Posterior vena cava (tissue), 2 donors: ENCODE data around the gene SPATA33. TPM values are rescaled to one million over a fixed set of nuclear protein-coding genes. Genes with fewer than 3 reads are reported as not detected.
A peak's percentile ranks its signal among the peaks of the same experiment; 100 is the strongest.
"Not testable (repeated sequence)": the region's sequence is repeated elsewhere in the genome, so short reads cannot be mapped to it uniquely, and the experiment has no call there.

ENCODE experiments used
- DNase-seq: peaks from one replicate; pipeline ENCODE4 v3.0.0-alpha.2; 2020; ENCODE audit warnings: low spot score
- intact Hi-C, 2 donors: fragments of 100-400 bp; cut with DNase I; formaldehyde crosslinking; loops; one replicate each; pipeline versions ENCODE4 v1.14.1 to v1.14.2; 2022 to 2023
- total RNA-seq, 2 donors: library from RNA; stranded (reverse); fragmentation: NEBNext Ultra II Directional; extraction: Animal tissue kit (Norgen Biotek cat#: 25700); gene quantifications; one replicate each; pipeline ENCODE4 v1.2.1, GENCODE V29; 2021
- donor health status: DM: yes; HTN: yes; CAD: no.
- donor health status: DM: yes; HTN: yes; CAD: no.

Gene SPATA33
- total RNA-seq, 2 donors from 2014 or later, result 5.0 to 5.8 TPM

DNA sequence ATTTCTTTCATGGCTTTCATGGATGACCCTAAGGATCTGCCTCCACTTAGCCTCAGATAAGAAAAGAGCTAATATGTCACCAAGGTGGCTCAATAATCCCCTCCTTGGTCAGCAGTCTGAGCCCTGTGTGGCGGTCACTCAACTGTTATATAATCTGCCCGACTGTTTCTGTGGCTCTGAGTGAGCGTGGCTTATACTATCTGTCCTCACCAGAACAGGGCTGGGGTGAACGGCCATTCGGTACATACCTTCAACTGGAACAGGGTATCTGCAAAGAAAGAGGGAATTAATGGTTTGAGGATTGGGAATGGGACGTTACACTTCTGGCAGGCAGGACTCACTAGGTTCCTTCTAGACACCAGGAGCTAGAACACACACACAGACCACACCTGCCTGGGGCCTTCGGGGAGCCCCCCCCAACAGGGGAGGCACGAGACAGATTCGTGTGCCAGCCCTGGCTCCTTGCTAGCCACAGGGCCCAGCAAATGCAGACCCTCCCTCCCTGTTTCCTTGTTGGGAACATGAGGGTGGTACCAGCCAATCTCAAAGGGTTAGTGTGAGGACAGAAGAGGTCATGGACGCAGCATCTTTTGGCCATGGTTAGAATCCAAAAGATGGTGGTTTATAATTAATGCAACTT, 3.9 kb upstream of the SPATA33 start:
- no peak for DNase-seq
- intact Hi-C loops, result no loop called here

DNA sequence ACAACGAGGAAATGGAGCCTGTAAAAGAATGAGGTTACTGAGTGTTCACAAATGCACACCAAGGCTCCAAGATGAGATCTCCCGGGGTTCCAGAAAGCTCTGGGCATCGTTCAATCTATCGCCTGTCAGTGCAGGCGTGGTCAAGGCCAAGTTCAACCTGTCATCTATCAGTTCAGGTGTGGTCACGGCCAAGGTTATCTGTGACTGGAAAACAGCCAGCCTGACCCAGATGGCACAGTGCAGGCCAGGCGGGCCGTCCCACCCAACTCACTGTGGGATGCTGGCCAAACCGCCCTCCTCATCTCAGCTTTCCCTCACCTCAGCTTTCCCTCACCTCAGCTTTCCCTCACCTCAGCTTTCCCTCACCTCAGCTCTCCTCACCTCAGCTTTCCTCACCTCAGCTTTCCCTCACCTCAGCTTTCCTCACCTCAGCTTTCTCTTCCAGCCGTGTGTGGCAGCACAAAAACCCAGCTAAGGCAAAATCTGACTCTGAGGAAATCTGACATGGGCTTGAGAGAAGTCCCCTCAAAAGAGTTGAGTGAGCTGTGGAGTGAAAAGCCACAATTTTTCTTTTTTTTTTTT, 2.5 kb upstream of the SPATA33 start:
- intact Hi-C loops, result no loop called here

DNA sequence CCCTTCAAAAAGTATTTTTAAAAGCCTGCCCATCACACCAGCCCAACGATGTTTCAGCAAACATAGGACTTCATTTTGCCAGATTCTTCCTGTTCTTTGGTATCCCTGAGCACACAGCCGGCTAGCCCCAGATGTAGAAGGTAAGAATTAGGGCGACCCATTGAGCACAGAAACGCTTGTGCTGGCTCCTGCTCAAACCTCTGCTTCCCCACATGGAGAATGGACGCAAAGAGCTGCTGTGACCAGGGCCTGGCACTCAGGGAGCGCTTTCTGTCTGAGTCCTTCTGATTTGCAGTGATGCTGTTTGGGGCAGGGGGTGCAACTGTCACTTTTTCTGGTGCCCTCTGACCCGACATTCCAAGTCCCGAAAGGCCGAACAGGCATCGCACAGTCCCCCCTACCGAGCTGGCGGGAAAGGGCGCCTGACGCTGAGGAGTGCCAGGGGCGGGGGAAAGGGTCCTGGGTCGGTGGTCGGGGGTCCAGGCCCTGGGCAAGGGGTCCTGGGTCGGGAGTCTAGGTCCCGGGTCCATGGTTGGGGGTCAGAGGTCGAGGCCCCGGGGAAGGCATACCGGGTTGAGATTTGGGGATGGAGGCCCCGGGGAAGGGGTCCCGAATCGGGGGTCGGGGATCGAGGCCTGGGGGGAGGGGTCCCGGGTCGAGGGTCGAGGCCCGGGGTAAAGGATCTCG, 1.1 kb upstream of the SPATA33 start:
- no peak for DNase-seq
- intact Hi-C loops, result no loop called here

More for the DNA sequence above, 2.5 kb upstream of the SPATA33 start:
- DNase-seq, result no peak

DNA sequence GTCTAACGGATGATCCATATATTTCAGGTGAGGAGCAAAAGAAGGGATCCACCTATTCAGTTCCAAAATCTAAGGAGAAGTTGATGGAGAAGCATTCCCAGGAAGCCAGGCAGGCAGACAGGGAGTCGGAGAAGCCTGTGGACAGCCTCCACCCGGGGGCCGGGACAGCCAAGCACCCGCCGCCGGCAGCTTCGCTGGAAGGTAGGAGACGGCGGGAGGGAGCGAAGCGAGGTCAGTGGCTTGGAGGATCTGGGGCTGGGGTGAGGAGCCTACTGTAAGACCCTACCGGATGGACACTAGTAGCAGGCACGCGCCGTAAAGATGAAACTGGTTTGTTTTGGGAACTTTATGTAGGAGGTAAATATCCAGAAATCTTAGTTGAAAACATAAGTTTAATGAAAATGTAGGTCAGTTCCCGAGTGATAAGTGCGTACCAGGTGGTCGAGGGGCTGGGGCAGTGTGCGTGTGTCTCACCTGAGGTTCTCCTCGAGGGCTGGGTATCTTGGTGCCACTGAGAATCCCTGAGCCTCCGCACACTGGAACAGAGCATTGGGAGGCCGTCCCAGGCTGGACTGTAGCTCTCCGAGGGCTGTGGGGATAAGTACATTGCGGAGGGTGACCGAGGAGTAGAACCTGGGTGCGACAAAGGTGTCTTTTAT, 714 bp downstream of the SPATA33 start:
- intact Hi-C loops, result no loop called here

DNA sequence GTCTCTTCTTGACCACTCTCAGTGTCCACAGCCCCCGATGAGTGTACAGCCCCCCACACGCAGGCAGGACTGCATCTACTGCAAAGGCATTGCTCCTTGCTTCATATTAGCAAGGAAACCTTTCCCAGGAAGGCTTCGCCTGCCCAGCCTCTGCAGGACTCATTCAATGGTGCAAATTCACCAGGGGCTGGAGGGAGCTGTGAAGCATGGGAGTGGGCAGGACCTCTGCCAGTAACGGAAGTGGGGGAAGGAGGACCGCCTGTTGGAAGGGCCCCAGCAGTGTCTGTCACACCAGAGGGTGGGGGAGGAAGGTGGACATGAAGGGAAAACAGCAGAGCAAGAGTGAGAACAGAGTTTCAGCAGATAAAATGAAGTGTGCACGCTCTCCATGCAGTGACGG, 2.5 kb downstream of the SPATA33 start:
- intact Hi-C loops, result no loop called here
- DNase-seq, result no peak

More for the DNA sequence above, 714 bp downstream of the SPATA33 start:
- no peak for DNase-seq

DNA sequence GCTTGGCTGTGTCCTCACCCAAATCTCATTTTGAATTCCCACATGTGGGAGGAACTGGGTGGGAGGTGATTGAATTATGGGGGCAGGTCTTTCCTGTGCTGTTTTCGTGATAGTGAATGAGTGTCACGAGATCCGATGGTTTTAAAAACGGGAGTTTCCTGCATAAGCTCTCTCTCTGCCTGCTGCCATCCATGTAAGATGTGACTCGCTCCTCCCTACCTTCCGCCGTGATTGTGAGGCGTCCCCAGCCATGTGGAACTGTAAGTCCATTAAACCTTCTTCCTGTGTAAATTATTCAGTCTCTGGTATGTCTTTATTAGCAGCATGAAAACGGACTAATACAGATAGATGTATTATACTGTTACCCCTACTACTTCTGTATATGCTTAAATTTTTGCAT, 3.6 kb downstream of the SPATA33 start:
- no peak for DNase-seq
- intact Hi-C loops, result loop anchor here in 1 of 2 donors (1.0 kb wide), 1 partner anchor 10 kb away; no protein-coding TSS in a partner anchor

DNA sequence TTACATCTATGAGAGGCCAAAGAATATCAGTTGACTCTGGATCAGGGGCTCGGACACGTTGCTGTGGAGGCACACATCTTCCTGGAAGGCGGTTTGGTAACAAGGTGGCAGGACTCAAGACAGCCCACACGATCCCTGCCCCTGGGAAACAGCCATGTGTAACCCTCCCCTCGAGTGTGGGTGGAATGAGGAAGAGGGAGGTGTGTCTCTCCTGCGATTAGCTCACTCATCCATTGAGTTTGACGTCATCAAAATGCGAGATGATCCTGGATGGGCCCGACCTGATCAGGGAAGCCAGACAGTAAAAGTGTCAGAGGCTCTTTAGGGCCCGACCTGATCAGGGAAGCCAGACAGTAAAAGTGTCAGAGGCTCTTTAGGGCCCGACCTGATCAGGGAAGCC, 6.6 kb downstream of the SPATA33 start:
- intact Hi-C loops, result not testable (repeated sequence)

DNA sequence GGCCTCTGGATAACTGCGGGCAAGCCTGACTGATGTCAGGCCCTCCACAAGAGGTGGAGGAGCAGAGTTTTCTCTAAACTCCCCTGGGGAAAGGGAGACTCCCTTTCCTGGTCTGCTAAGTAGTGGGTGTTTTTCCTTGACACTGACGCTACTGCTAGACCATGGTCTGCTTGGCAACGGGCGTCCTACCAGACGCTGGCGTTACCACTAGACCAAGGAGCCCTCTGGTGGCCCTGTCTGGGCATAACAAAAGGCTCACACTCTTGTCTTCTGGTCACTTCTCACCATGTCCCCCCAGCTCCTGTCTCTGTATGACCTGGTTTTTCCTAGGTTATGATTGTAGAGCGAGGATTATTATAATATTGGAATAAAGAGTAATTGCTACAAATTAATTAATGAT, 9.4 kb downstream of the SPATA33 start:
- DNase-seq, intact Hi-C loops: not testable (repeated sequence)

More for the DNA sequence above, 6.6 kb downstream of the SPATA33 start:
- not testable (repeated sequence) for DNase-seq

DNA sequence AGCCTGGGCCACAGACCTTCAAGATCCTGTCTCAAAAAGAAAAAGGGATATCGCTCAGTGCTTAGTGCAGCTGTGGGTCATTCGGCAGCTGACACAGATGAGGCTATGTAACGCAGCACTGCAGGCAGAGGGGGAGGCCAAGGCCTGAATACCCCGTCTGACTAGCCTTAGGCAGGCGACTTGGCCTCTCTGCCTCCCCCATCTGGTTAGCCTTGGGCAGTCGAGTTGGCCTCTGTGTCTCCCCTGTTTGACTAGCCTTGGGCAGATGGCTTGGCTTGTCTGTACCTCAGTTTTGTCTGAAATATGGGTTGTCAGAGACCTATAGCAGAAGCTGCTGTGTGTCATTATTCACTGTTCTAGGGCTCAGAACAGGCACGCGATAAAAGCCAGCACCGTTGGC, 10.0 kb downstream of the SPATA33 start:
- intact Hi-C loops, result no loop called here
- DNase-seq, result no peak

DNA sequence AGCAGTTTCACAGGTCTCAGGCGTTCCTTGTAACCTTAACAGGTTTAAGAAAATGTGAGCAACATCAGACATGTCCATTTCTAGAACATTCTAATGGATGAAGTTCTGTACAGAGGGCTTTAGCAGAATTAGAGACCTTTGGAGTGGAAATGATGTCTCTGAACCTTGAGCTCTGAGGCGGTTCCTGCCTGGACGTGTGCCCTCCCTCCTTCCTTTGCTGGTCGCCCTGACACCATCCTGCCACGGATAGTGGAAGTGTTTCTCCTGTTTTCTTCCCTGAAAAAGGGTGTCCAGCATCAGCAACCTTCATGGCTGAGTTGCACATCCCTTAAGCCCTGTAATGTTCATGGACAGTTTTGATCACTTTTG, 11.1 kb downstream of the SPATA33 start:
- no peak for DNase-seq
- intact Hi-C loops, result no loop called here

DNA sequence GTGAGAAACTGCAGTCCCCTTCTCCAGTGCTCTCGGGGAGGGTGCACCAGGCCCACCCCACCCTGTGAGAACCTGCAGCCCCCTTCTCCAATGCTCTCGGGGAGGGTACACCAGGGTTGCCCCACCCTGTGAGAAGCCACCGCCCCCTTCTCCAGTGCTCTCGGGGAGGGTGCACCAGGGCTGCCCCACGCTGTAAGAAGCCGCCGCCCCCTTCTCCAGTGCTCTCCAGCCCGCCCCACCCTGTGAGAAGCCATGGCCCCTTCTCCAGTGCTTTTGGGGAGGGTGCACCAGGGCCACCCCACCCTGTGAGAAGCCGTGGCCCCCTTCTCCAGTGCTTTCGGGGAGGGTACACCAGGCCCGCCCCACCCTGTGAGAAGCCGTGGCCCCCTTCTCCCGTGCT, 12.1 kb downstream of the SPATA33 start:
- DNase-seq, result no peak
- intact Hi-C loops, result no loop called here

DNA sequence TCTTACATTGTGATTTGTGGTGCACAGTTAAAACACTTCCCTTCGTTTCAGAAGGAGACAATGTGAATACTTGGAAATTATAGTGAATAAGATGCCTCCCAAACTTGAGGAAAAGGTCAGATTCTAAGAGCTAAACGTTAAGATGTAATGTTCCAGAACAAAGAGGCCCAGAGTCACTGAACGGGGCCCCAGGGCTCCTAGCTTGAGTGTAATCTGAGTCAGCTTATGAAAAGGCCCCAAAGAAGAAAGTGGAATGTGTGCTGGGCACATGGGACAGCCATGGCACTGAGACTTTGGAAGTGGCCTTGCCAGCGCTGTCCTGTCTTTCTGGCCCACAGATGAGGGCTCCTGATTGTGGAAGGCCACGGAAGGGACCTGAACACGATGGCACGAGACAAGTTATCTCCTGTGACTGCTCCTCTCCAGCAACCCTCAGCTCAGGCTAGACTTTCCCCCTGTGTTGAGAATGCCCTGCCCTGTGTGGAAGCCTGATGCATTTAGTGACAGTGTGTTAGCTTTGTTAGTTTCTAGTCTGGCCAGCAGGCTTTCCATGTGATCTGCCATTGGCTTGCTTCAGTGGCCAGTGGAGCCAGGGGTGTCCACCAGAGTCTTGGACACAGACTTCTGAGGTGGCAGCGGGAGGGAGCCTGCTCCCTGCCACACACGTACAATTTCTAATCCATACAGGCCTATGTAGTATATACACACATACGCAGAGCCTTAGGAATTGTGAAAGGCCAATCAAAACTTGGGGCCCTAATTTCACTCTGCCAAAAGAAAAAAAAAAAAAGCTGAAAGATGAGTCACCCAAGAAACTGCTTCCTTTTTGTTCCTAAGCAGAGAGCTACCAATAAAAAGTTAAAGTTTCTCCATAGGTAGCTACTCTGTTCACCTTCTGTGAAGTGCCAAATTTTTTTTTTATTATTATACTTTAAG, 13.1 kb downstream of the SPATA33 start:
- DNase-seq, result no peak
- intact Hi-C loops, result no loop called here

DNA sequence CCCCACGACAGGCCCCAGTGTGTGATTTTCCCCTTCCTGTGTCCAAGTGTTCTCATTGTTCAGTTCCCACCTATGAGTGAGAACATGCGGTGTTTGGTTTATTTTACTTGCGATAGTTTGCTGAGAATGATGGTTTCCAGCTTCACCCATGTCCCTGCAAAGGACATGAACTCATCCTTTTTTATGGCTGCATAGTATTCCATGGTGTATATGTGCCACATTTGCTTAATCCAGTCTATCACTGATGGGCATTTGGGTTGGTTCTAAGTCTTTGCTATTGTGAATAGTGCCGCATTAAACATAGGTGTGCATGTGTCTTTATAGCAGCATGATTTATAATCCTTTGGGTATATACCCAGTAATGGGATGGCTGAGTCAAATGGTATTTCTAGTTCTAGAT, 13.9 kb downstream of the SPATA33 start:
- intact Hi-C loops, DNase-seq: not testable (repeated sequence)

DNA sequence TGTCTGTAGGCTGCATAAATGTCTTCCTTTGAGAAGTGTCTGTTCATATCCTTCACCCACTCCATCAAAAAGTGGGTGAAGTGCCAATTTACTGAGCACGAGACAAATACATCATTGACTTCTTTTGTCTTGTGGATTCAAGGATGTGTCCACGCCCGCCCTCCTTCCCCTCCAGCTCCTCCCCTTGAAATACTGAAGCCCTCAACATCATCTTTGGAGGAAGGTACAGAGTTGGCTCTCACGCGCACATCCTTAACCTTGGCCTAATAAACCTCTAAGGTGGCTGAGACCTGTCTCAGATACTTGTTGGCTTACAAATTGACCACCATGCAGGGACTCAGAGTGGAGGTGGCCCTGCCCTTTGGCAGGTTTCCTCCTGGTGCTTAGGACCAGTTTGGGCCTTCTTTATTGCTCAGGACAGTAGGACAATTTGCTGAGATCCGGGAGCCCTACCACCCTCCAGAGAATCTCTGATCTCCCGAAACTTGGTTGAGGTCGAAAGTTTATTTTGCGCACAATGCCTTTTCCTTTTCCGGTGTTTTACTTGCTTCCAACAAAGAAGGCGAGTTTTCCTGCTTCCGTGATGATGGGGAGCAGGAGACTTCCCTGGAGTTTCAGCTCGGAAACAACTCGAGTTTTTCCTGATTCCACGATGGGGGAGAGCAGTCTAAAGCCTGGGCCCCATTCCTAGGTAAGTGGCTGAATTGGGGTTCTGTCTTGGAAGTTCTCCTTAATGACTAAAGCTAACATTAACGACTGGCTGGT, 14.7 kb downstream of the SPATA33 start:
- DNase-seq, result no peak
- intact Hi-C loops, result no loop called here

DNA sequence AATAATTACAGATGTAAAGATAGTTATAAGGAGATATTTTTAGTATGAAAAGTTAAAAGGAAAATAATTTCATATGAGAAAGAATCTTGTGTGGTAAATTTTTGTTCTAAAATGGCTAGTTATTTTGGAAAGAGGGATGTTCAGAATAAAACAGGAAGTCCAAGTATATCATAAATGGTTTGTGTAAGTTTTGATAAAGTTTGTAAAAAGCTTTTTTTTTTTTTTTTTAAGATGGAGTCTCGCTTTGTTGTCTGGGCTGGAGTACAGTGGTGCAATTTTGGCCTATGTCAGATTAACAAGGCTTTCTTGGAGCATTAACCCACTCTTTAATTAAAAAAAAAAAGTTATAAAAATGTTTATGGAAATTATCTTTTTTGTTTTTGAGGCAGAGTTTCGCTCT, 20.6 kb downstream of the SPATA33 start:
- no peak for DNase-seq
- intact Hi-C loops, result no loop called here

DNA sequence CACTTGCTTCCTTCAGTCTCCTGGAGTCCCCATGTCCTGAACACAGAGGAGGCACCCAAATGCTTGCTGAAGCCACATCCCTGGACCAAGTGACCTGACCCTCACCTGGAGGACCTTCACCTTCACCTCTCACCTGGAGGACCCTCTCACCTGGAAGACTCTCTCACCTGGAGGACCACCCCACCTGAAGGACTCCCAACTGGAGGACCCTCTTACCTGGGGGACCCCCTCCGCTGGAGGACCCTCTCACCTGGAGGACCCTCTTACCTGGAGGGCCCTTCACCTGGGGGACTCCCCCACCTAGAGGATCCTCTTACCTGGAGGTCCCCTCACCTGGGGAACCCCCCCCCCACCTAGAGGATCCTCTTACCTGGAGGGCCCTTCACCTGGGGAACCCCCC, 28.3 kb downstream of the SPATA33 start:
- intact Hi-C loops, result no loop called here

DNA sequence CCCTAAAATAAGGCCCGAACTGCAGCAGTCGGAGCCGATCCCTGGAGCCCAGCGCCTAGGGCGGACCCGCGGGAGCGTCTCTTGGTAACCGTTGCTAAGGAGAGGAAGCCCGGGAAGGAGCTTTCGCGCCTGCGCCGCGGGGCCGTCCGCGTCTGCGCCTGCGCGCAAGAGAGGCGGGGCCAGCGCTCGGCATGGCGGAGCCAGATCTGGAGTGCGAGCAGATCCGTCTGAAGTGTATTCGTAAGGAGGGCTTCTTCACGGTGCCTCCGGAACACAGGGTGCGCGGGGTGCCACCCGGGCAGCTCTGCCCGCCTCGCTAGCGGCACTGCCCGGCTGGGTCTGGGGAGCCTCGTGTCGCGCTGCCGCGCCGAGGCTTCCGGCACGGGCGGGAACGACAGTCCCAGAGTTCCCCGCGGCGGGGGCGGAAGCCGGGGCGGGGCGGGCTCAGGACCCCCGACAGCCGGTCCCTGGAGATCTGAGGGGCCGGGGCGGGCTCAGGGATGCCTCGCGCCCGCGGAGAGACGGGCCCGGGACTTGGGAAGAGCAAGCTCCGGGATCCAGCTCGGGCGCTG, 29.0 kb downstream of the SPATA33 start, which contains the start of gene CDK10:
CDK10 (plus strand) TSS at position 170 of the 572 bp plus-strand sequence; CDS start at position 192, 22 bp downstream.
- intact Hi-C loops, result no loop called here
- DNase-seq, result peak; percentile 97

More for the DNA sequence above, 28.3 kb downstream of the SPATA33 start:
- no peak for DNase-seq
